Vagina (tissue), 2 donors: ENCODE measurements around the gene DAO. TPM values are rescaled to one million over a fixed set of nuclear protein-coding genes. Genes with fewer than 3 reads are reported as not detected.

Experiments
- DNase-seq, 2 donors: peaks; one replicate each; pipeline ENCODE4 v3.0.0-alpha.2; 2017; ENCODE audit errors: extremely low spot score in 2 of 2
- H3K27ac ChIP-seq: fragments of 200-600 bp; sonication (generic); one replicate; pipeline ENCODE4 v1.5.1; 2019
- H3K27me3 ChIP-seq: fragments of 200-600 bp; sonication (generic); one replicate; pipeline ENCODE4 v1.5.1; 2019
- H3K36me3 ChIP-seq, 2 donors: fragments of 200-600 bp; sonication (generic); one replicate each; pipeline ENCODE4 v1.5.1; 2017 to 2019
- H3K4me1 ChIP-seq: fragments of 200-600 bp; sonication (generic); one replicate; pipeline ENCODE4 v1.5.1; 2019
- H3K4me3 ChIP-seq, 2 donors: fragments of 200-600 bp; sonication (generic); 1 replicate in 1 of 2; 2 replicates in 1 of 2; pipeline ENCODE4 v1.5.1; 2016 to 2019
- H3K9me3 ChIP-seq: fragments of 200-600 bp; sonication (generic); one replicate; pipeline ENCODE4 v1.5.1; 2019
- POLR2A ChIP-seq, 2 donors: fragments of 450-650 bp; IDR thresholded peaks; one replicate each; pipeline ENCODE4 v1.6.1; 2017; ENCODE audit warnings: antibody characterized with exemption in 2 of 2, mild to moderate bottlenecking in 2 of 2, moderate library complexity in 2 of 2
- POLR2AphosphoS5 ChIP-seq, 2 donors: sonication (generic); formaldehyde crosslinking; IDR thresholded peaks; one replicate each; pipeline ENCODE4 v1.9.0; 2017; ENCODE audit warnings: antibody characterized with exemption in 2 of 2, mild to moderate bottlenecking in 2 of 2, low read depth in 1 of 2; ENCODE audit not compliant: insufficient read depth in 1 of 2
- intact Hi-C: fragments of 100-400 bp; cut with DNase I; formaldehyde crosslinking; loops from one replicate; pipeline ENCODE4 v1.15.1; 2023
- total RNA-seq: library from RNA; depleted of rRNA; stranded (reverse); fragments of >200 nt; gene quantifications from one replicate; pipeline ENCODE4 v1.2.3, GENCODE V29; 2016
- TF ChIP-seq, protein P1 (sequence below), 3 experiments: fragments of 450-650 bp in 2 of 3; fragments of 200-600 bp in 1 of 3; sonication (generic) in 1 of 3; IDR thresholded peaks; one replicate each; pipeline ENCODE4 v1.5.1; 2017 to 2019; ENCODE audit warnings: antibody characterized with exemption in 3 of 3, mild to moderate bottlenecking in 2 of 3, moderate library complexity in 2 of 3

The DAO gene
- total RNA-seq, 1 donor from 2014 or later = not detected

DNA sequence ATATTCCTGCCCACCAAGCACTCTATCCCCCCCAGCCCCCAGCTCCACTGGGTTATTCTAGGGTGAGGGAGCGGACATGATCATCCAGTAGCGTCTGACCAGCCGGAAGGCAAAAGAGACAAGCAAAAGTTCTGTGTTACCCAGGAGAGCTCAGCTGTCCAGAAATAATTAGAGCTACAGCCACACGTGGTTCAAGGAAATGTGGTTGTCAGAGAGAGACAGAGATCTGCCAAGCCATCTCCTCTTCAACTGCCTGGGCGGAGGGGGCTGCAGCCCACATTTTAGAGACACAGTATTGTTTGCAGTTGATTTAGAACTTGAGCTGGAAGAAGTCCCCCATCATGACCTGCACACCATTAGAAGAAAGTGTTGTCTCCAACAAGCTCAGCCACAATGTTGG lies 30.4 kb downstream of the DAO start:
- H3K27me3 ChIP-seq = no peaks in the 10 kb centered on the region
- no peaks in the 10 kb centered on the region for H3K9me3 ChIP-seq
- no peak overlapping the region for H3K27ac ChIP-seq
- intact Hi-C loops = no loop called here
- DNase-seq = no peak
- no peaks in the 10 kb centered on the region for H3K4me1 ChIP-seq
- H3K36me3 ChIP-seq = no peaks in the 10 kb centered on the region
- no peak overlapping the region for H3K4me3 ChIP-seq
- TF ChIP-seq, protein P1, sequence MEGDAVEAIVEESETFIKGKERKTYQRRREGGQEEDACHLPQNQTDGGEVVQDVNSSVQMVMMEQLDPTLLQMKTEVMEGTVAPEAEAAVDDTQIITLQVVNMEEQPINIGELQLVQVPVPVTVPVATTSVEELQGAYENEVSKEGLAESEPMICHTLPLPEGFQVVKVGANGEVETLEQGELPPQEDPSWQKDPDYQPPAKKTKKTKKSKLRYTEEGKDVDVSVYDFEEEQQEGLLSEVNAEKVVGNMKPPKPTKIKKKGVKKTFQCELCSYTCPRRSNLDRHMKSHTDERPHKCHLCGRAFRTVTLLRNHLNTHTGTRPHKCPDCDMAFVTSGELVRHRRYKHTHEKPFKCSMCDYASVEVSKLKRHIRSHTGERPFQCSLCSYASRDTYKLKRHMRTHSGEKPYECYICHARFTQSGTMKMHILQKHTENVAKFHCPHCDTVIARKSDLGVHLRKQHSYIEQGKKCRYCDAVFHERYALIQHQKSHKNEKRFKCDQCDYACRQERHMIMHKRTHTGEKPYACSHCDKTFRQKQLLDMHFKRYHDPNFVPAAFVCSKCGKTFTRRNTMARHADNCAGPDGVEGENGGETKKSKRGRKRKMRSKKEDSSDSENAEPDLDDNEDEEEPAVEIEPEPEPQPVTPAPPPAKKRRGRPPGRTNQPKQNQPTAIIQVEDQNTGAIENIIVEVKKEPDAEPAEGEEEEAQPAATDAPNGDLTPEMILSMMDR (IDR thresholded peaks at IDR 0.05) = no peak
- TF ChIP-seq POLR2A (IDR thresholded peaks at IDR 0.05) (no peak), POLR2AphosphoS5 (IDR thresholded peaks at IDR 0.05; ENCODE audit: insufficient read depth in 1 of 2, low read depth in 1 of 2) (no peak)

DNA sequence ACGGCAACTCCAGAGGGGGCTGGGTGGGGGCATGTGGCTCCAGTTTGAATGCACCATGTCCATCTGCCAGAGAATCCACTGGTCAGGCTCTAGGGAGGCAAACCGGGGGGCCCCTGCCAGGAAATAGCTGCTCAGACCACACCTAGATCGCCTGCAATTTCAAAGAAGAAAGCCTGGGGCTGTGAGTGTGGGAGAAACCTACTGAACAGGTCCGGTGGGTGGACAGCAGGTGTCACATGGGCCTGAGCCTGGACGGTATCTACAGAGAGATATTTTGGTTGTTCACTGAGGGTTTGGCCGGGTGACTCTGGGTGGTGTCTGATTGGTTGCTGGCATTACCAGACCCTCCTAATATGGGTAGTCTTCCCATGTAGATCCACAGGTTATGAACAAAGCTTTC lies 32.0 kb downstream of the DAO start:
- H3K4me1 ChIP-seq = no peaks in the 10 kb centered on the region
- no peak overlapping the region for H3K27ac ChIP-seq
- no peak for DNase-seq
- TF ChIP-seq, protein P1 (IDR thresholded peaks at IDR 0.05) = no peak
- TF ChIP-seq POLR2A (IDR thresholded peaks at IDR 0.05) (no peak), POLR2AphosphoS5 (IDR thresholded peaks at IDR 0.05; ENCODE audit: insufficient read depth in 1 of 2, low read depth in 1 of 2) (no peak)
- no peak overlapping the region for H3K4me3 ChIP-seq
- H3K27me3 ChIP-seq = no peaks in the 10 kb centered on the region
- no peaks in the 10 kb centered on the region for H3K36me3 ChIP-seq
- intact Hi-C loops = no loop called here
- no peaks in the 10 kb centered on the region for H3K9me3 ChIP-seq

DNA sequence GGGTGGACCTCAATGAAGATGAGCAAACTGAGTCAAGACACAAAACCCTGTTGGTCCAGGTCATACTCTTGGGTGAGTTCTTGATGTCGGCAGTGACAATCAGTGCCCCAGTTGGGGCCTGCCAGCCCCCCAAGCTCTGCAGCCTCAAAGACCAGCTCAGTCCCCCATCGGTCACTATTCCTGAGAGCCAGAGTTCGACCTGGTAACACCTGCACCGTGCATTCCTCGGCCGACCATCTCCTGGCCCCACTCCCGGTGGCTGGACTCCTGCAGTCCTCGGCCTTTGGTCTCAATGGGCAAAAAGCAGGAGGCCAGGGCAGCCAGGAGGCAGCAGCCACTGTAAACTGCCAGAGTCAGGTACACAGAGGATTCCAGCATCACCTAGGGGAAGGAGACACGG lies 32.5 kb downstream of the DAO start:
- intact Hi-C loops = no loop called here
- H3K36me3 ChIP-seq = no peaks in the 10 kb centered on the region
- H3K9me3 ChIP-seq = no peaks in the 10 kb centered on the region
- no peak for TF ChIP-seq POLR2AphosphoS5 (IDR thresholded peaks at IDR 0.05; ENCODE audit: insufficient read depth in 1 of 2, low read depth in 1 of 2)
- TF ChIP-seq POLR2A (IDR thresholded peaks at IDR 0.05) = no peak
- TF ChIP-seq, protein P1 (IDR thresholded peaks at IDR 0.05) = no peak
- no peak overlapping the region for H3K4me3 ChIP-seq
- H3K27ac ChIP-seq = no peak overlapping the region
- DNase-seq = no peak
- H3K4me1 ChIP-seq = no peaks in the 10 kb centered on the region
- H3K27me3 ChIP-seq = no peaks in the 10 kb centered on the region

DNA sequence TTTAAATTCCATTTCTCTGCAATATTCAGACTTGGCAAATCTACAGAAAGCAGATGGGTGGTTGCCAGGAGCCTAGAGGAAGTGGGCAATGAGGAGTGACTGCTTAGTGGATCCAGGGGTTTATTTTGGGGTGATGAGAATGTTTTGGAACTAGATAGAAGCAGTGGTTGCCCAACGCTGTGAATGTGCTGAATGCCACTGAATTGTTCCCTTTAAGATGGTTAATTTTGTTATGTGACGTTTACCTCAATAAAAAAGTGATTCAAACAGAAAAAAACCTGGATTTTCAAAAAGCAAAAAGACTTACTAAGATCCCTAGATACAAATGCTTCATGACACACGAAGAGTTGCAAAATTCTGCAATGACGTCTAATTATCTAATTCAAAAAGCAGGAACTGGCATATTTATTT lies 34.2 kb downstream of the DAO start:
- TF ChIP-seq POLR2AphosphoS5 (IDR thresholded peaks at IDR 0.05; ENCODE audit: insufficient read depth in 1 of 2, low read depth in 1 of 2) (no peak), POLR2A (IDR thresholded peaks at IDR 0.05) (no peak)
- TF ChIP-seq, protein P1 (IDR thresholded peaks at IDR 0.05) = no peak
- intact Hi-C loops = no loop called here
- Histone ChIP-seq H3K27me3 (no peaks in the 10 kb centered on the region), H3K9me3 (no peaks in the 10 kb centered on the region), H3K36me3 (no peaks in the 10 kb centered on the region), H3K4me3 (no peak overlapping the region), H3K4me1 (no peaks in the 10 kb centered on the region), H3K27ac (no peak overlapping the region)
- no peak for DNase-seq

DNA sequence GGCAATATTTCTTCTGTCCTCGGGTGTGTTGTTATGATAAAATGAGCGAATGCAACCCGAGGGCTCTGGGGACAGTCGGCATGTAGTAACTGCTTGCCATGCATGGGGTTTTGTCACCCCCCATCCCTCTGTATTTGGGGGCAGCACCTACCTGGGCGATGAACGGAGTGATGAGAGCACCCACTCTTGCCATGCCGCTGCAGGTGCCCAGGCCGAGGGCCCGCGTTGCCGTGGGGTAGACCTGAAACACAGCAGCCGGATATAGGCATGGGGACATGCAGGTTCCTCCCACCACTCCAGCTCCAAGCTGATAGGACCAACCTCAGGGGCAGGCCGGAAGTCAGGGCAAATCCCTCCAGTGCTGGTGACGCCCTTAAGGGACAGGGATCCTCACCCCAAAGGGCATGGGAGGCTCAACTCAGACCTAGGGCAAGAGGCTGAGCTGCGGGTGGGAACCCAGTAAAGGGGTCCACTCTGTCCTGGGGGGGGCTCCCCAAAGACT lies 35.8 kb downstream of the DAO start:
- Histone ChIP-seq H3K4me3 (no peak overlapping the region), H3K36me3 (no peaks in the 10 kb centered on the region), H3K27me3 (no peaks in the 10 kb centered on the region), H3K4me1 (no peaks in the 10 kb centered on the region), H3K27ac (no peak overlapping the region), H3K9me3 (no peaks in the 10 kb centered on the region)
- intact Hi-C loops = no loop called here
- no peak for TF ChIP-seq POLR2AphosphoS5 (IDR thresholded peaks at IDR 0.05; ENCODE audit: insufficient read depth in 1 of 2, low read depth in 1 of 2)
- TF ChIP-seq, protein P1 (IDR thresholded peaks at IDR 0.05) = no peak
- TF ChIP-seq POLR2A (IDR thresholded peaks at IDR 0.05) = no peak
- no peak for DNase-seq
